H9 (cell line): ENCODE measurements around the gene SLC17A5. TPM values are rescaled to one million over a fixed set of nuclear protein-coding genes. Genes with fewer than 3 reads are reported as not detected.

Source experiments
- DNase-seq: peaks from one replicate; pipeline ENCODE4 v3.0.0-alpha.2; 2017
- H2AFZ ChIP-seq: one replicate; pipeline ENCODE4 v1.6.1; 2013; ENCODE audit warnings: mild to moderate bottlenecking, low read length, control low read depth, moderate library complexity
- H2AK5ac ChIP-seq: 2 replicates; pipeline ENCODE4 v1.6.1; 2013; ENCODE audit warnings: low read length, control low read depth, mixed read lengths; ENCODE audit not compliant: insufficient read length
- H2BK120ac ChIP-seq: one replicate; pipeline ENCODE4 v1.6.1; 2013; ENCODE audit warnings: low read depth, mild to moderate bottlenecking, low read length, control low read depth, inconsistent platforms; ENCODE audit not compliant: poor library complexity, severe bottlenecking
- H2BK12ac ChIP-seq: 2 replicates; pipeline ENCODE4 v1.6.1; 2013; ENCODE audit warnings: low read length, control low read depth, mixed read lengths, low read depth; ENCODE audit not compliant: insufficient read length
- H2BK15ac ChIP-seq: 2 replicates; pipeline ENCODE4 v1.6.1; 2013; ENCODE audit warnings: low read depth, low read length, control low read depth
- H2BK20ac ChIP-seq: one replicate; pipeline ENCODE4 v1.6.1; 2013; ENCODE audit warnings: low read depth, mild to moderate bottlenecking, low read length, control low read depth, inconsistent platforms; ENCODE audit not compliant: poor library complexity, severe bottlenecking
- H2BK5ac ChIP-seq: 2 replicates; pipeline ENCODE4 v1.6.1; 2013; ENCODE audit warnings: low read length, control low read depth, mixed read lengths; ENCODE audit not compliant: insufficient read length
- H3K14ac ChIP-seq: 2 replicates; pipeline ENCODE4 v1.6.1; 2013; ENCODE audit warnings: low read length, control low read depth; ENCODE audit not compliant: insufficient read depth
- H3K18ac ChIP-seq: 2 replicates; pipeline ENCODE4 v1.6.1; 2013; ENCODE audit warnings: low read depth, mild to moderate bottlenecking, mixed read lengths, low read length, control low read depth; ENCODE audit not compliant: insufficient read length
- H3K23ac ChIP-seq: 2 replicates; pipeline ENCODE4 v1.6.1; 2013; ENCODE audit warnings: low read length, control low read depth, mixed read lengths, low read depth; ENCODE audit not compliant: insufficient read length
- H3K23me2 ChIP-seq: 2 replicates; pipeline ENCODE4 v1.6.1; 2013; ENCODE audit warnings: low read depth, mild to moderate bottlenecking, mixed read lengths, low read length, control low read depth; ENCODE audit not compliant: insufficient read length, poor library complexity, severe bottlenecking
- H3K27ac ChIP-seq: 2 replicates; pipeline ENCODE4 v1.5.1; 2013; ENCODE audit warnings: low read length, control low read depth, mixed read lengths, low read depth; ENCODE audit not compliant: insufficient read length
- H3K27me3 ChIP-seq: 2 replicates; pipeline ENCODE4 v1.6.1; 2013; ENCODE audit warnings: low read length, control low read depth, inconsistent platforms; ENCODE audit not compliant: insufficient read depth
- H3K4ac ChIP-seq: 2 replicates; pipeline ENCODE4 v1.6.1; 2013; ENCODE audit warnings: low read depth, mild to moderate bottlenecking, control low read depth, inconsistent platforms, low read length, moderate library complexity
- H3K4me1 ChIP-seq: 2 replicates; pipeline ENCODE4 v1.6.1; 2013; ENCODE audit warnings: low read length, control low read depth, inconsistent platforms; ENCODE audit not compliant: insufficient read depth
- H3K4me2 ChIP-seq: 2 replicates; pipeline ENCODE4 v1.6.1; 2013; ENCODE audit warnings: low read length, control low read depth, mixed read lengths; ENCODE audit not compliant: insufficient read length, insufficient read depth
- H3K56ac ChIP-seq: 2 replicates; pipeline ENCODE4 v1.6.1; 2013; ENCODE audit warnings: low read depth, mild to moderate bottlenecking, mixed read lengths, low read length, control low read depth; ENCODE audit not compliant: insufficient read length
- H3K79me1 ChIP-seq: 2 replicates; pipeline ENCODE4 v1.6.1; 2013; ENCODE audit warnings: low read depth, mild to moderate bottlenecking, moderate library complexity, low read length, control low read depth, inconsistent platforms; ENCODE audit not compliant: insufficient read depth, poor library complexity, severe bottlenecking
- H3K79me2 ChIP-seq: 2 replicates; pipeline ENCODE4 v1.6.1; 2013; ENCODE audit warnings: low read length, control low read depth, inconsistent platforms; ENCODE audit not compliant: insufficient read depth
- H3K9ac ChIP-seq: 2 replicates; pipeline ENCODE4 v1.6.1; 2013; ENCODE audit warnings: low read length, control low read depth, mixed read lengths; ENCODE audit not compliant: insufficient read length; ENCODE audit errors: extremely low read depth
- H3K9me3 ChIP-seq: one replicate; pipeline ENCODE4 v1.6.1; 2013; ENCODE audit warnings: low read depth, low read length, inconsistent platforms; ENCODE audit not compliant: control insufficient read depth
- H3T11ph ChIP-seq: one replicate; pipeline ENCODE4 v1.6.1; 2013; ENCODE audit warnings: mild to moderate bottlenecking, low read length, control low read depth, inconsistent platforms
- H4K20me1 ChIP-seq: one replicate; pipeline ENCODE4 v1.6.1; 2013; ENCODE audit not compliant: control insufficient read depth, insufficient read length, insufficient read depth
- H4K5ac ChIP-seq: 2 replicates; pipeline ENCODE4 v1.6.1; 2013; ENCODE audit warnings: low read depth, mild to moderate bottlenecking, mixed read lengths, low read length, control low read depth; ENCODE audit not compliant: insufficient read length
- H4K8ac ChIP-seq: replicated peaks from 2 replicates; pipeline ENCODE4 v1.6.1; 2013; ENCODE audit warnings: low read length, control low read depth, mixed read lengths, low read depth; ENCODE audit not compliant: insufficient read length
- H4K91ac ChIP-seq: 2 replicates; pipeline ENCODE4 v1.6.1; 2013; ENCODE audit warnings: low read depth, mild to moderate bottlenecking, moderate library complexity, mixed read lengths, low read length, control low read depth; ENCODE audit not compliant: insufficient read length
- H3K27ac Mint-ChIP-seq, 3 experiments: 2 replicates in 2 of 3; 3 replicates in 1 of 3; pipeline ENCODE4 v1.8.0; 2020 to 2021; ENCODE audit warnings: mixed read lengths in 3 of 3, mild to moderate bottlenecking in 1 of 3, moderate library complexity in 1 of 3
- H3K27me3 Mint-ChIP-seq: 2 replicates; pipeline ENCODE4 v1.8.0; 2021; ENCODE audit warnings: low read depth, mild to moderate bottlenecking, moderate library complexity, mixed read lengths
- H3K36me3 Mint-ChIP-seq, 3 experiments: 2 replicates in 2 of 3; 3 replicates in 1 of 3; pipeline ENCODE4 v1.8.0; 2020 to 2021; ENCODE audit warnings: low read depth in 3 of 3, mixed read lengths in 3 of 3; ENCODE audit not compliant: insufficient read depth in 1 of 3
- H3K4me1 Mint-ChIP-seq, 2 experiments: 2 replicates each; pipeline ENCODE4 v1.8.0; 2020; ENCODE audit warnings: mixed read lengths in 2 of 2
- H3K4me3 Mint-ChIP-seq, 2 experiments: 2 replicates in 1 of 2; 3 replicates in 1 of 2; pipeline ENCODE4 v1.8.0; 2020 to 2021; ENCODE audit warnings: mild to moderate bottlenecking in 2 of 2, mixed read lengths in 2 of 2, moderate library complexity in 1 of 2
- H3K9me3 Mint-ChIP-seq, 2 experiments: 2 replicates in 1 of 2; 3 replicates in 1 of 2; pipeline ENCODE4 v1.8.0; 2020; ENCODE audit warnings: mild to moderate bottlenecking in 2 of 2, mixed read lengths in 2 of 2, moderate library complexity in 1 of 2
- CTCF ChIP-seq: fragments of 200-600 bp; sonication (generic); conservative IDR thresholded peaks from 3 replicates; pipeline ENCODE4 v1.8.0; 2021; ENCODE audit warnings: antibody characterized with exemption, mild to moderate bottlenecking
- WGBS: extraction: QIAGEN DNeasy Blood & Tissue Kit; methylation state at CpG from one replicate; pipeline ENCODE4 v1.1.7; 2013; ENCODE audit warnings: missing lambda C conversion rate, low lambda C conversion rate, mixed read lengths; ENCODE audit not compliant: insufficient read length; ENCODE audit errors: extremely low coverage; 5-methylcytosine and 5-hydroxymethylcytosine counted together
- total RNA-seq: library from RNA; stranded (reverse); gene quantifications from 2 replicates; pipeline ENCODE4 v1.2.1, GENCODE V29; 2021

The SLC17A5 gene
- total RNA-seq, 1 experiment from 2014 or later: 8.9 TPM

- Histone ChIP-seq H3K27me3 (no peaks in the 10 kb centered on the region), H3K27ac (no peak overlapping the region), H3T11ph (no peak overlapping the region), H4K8ac (no peak overlapping the region), H3K23ac (no peak overlapping the region), H2BK20ac (no peak overlapping the region), H3K79me2 (no peaks in the 10 kb centered on the region), H3K79me1 (no peaks in the 10 kb centered on the region), H3K9me3 (no peaks in the 10 kb centered on the region), H4K20me1 (no peaks in the 10 kb centered on the region), H2BK15ac (no peak overlapping the region), H2AK5ac (no peak overlapping the region), H4K91ac (no peak overlapping the region), H3K4me1 (no peaks in the 10 kb centered on the region), H3K23me2 (no peaks in the 10 kb centered on the region), H3K18ac (no peak overlapping the region), H3K4me2 (no peak overlapping the region), H2BK5ac (no peak overlapping the region), H3K14ac (no peak overlapping the region), H3K56ac (no peak overlapping the region), H3K4ac (no peak overlapping the region), H4K5ac (no peak overlapping the region), H3K9ac (no peak overlapping the region), H2BK12ac (no peak overlapping the region), H2BK120ac (no peak overlapping the region), H2AFZ (no peak overlapping the region)
- Mint-ChIP-seq H3K27ac (no peak overlapping the region), H3K27me3 (no peaks in the 10 kb centered on the region), H3K4me1 (peaks cover 3 to 11% of the 10 kb centered on the region in 2 experiments; a peak in 3 of 4 replicates), H3K4me3 (no peak overlapping the region), H3K9me3 (no peaks in the 10 kb centered on the region), H3K36me3 (no peaks in the 10 kb centered on the region; a peak in 1 of 7 replicates)
- no CpG with 5 or more reads among the region's 2 CpGs for whole genome bisulfite sequencing
- DNase-seq: no peak
- no peak for TF ChIP-seq CTCF
Observed at GRCh38 chr6:73702444-73702843, 48.7 kb upstream of the SLC17A5 start.
